T-cell (primary cell): ENCODE measurements around the gene LIMK1. TPM values are rescaled to one million over a fixed set of nuclear protein-coding genes. Genes with fewer than 3 reads are reported as not detected.

Source experiments
- ATAC-seq, 4 experiments: fragments of 200-7000 bp in 3 of 4; fragments of 150-1000 bp in 1 of 4; cut with Tn5 transposase; replicated peaks in 1 of 4; 1 replicate in 3 of 4; 2 replicates in 1 of 4; pipeline ENCODE4 v1.10.0; 2021; ENCODE audit warnings: moderate library complexity in 3 of 4, mild to moderate bottlenecking in 2 of 4, moderate number of reproducible peaks in 1 of 4
- CTCF ChIA-PET, 2 donors: fragments of 300-600 bp; sonication (Branson Sonifier 250); formaldehyde crosslinking; loops; one replicate each; lab custom pipeline; 2022; ENCODE audit warnings: antibody characterized with exemption in 2 of 2; lab: Charles Lee
- POLR2A ChIA-PET, 2 donors: fragments of 300-600 bp; sonication (Branson Sonifier 250); formaldehyde crosslinking; loops; one replicate each; lab custom pipeline; 2022; ENCODE audit warnings: antibody characterized with exemption in 2 of 2; lab: Charles Lee
- DNase-seq, 35 experiments: peaks; one replicate each; pipeline versions ENCODE4 v3.0.0 to v3.0.0-alpha.2; 2013 to 2023
- H3K27ac ChIP-seq: one replicate; pipeline ENCODE4 v1.5.1; 2013; ENCODE audit warnings: low read length
- H3K27me3 ChIP-seq, 2 experiments: replicated peaks in 1 of 2; 1 replicate in 1 of 2; 2 replicates in 1 of 2; pipeline versions ENCODE4 v1.6.1 to v1.7.0; 2013; ENCODE audit warnings: low read length in 1 of 2, mixed read lengths in 1 of 2; ENCODE audit not compliant: control insufficient read depth in 2 of 2, insufficient read depth in 2 of 2; ENCODE audit errors: extremely low read depth in 1 of 2
- H3K36me3 ChIP-seq, 2 donors: 1 replicate in 1 of 2; 2 replicates in 1 of 2; pipeline versions ENCODE4 v1.6.1 to v1.7.0; 2013; ENCODE audit warnings: low read length in 1 of 2; ENCODE audit not compliant: control insufficient read depth in 2 of 2, insufficient read depth in 1 of 2; ENCODE audit errors: extremely low read depth in 1 of 2
- H3K4me1 ChIP-seq, 2 experiments: 1 replicate in 1 of 2; 2 replicates in 1 of 2; pipeline versions ENCODE4 v1.6.1 to v1.7.0; 2013; ENCODE audit warnings: low read length in 2 of 2, mixed read lengths in 1 of 2; ENCODE audit not compliant: insufficient read depth in 2 of 2, control insufficient read depth in 1 of 2; ENCODE audit errors: extremely low read depth in 1 of 2
- H3K4me3 ChIP-seq, 2 donors: 1 replicate in 1 of 2; 2 replicates in 1 of 2; pipeline versions ENCODE4 v1.5.1 to v1.7.0; 2013; ENCODE audit warnings: mild to moderate bottlenecking in 2 of 2, low read length in 1 of 2, moderate library complexity in 1 of 2; ENCODE audit not compliant: control insufficient read depth in 1 of 2; ENCODE audit errors: extremely low read depth in 1 of 2
- H3K9me3 ChIP-seq: 2 replicates; pipeline ENCODE4 v1.7.0; 2013
- H3K27ac Mint-ChIP-seq, 2 donors: one replicate each; pipeline ENCODE4 v1.8.0; 2020 to 2021; ENCODE audit warnings: mild to moderate bottlenecking in 2 of 2, mixed read lengths in 2 of 2
- H3K27me3 Mint-ChIP-seq, 2 donors: one replicate each; pipeline ENCODE4 v1.8.0; 2021 to 2022; ENCODE audit warnings: mixed read lengths in 2 of 2
- H3K36me3 Mint-ChIP-seq: one replicate; pipeline ENCODE4 v1.8.0; 2021; ENCODE audit warnings: mixed read lengths
- H3K4me1 Mint-ChIP-seq, 3 donors: one replicate each; pipeline ENCODE4 v1.8.0; 2020 to 2022; ENCODE audit warnings: mixed read lengths in 3 of 3, mild to moderate bottlenecking in 1 of 3
- H3K4me3 Mint-ChIP-seq, 3 donors: one replicate each; pipeline ENCODE4 v1.8.0; 2020 to 2022; ENCODE audit warnings: mild to moderate bottlenecking in 3 of 3, mixed read lengths in 3 of 3, moderate library complexity in 3 of 3
- H3K9me3 Mint-ChIP-seq, 3 donors: one replicate each; pipeline ENCODE4 v1.8.0; 2020 to 2022; ENCODE audit warnings: mixed read lengths in 3 of 3
- WGBS: methylation state at CpG from one replicate; pipeline ENCODE4 v1.1.5; 2013; ENCODE audit warnings: missing lambda C conversion rate; ENCODE audit not compliant: insufficient coverage; 5-methylcytosine and 5-hydroxymethylcytosine counted together
- total RNA-seq, 35 experiments: library from RNA in 6 of 35; stranded (reverse) in 6 of 35; fragments of 120-200 nt in 1 of 35; gene quantifications; one replicate each; pipeline versions ENCODE4 v1.2.1 to v1.2.4 and lab custom pipeline; 2013 to 2026

Gene LIMK1
- total RNA-seq, 5 donors from 2014 or later (not counting 1 experiment from before 2014, with no cell fraction given) = 13.5 to 24.9 (median 18.4) TPM

DNA sequence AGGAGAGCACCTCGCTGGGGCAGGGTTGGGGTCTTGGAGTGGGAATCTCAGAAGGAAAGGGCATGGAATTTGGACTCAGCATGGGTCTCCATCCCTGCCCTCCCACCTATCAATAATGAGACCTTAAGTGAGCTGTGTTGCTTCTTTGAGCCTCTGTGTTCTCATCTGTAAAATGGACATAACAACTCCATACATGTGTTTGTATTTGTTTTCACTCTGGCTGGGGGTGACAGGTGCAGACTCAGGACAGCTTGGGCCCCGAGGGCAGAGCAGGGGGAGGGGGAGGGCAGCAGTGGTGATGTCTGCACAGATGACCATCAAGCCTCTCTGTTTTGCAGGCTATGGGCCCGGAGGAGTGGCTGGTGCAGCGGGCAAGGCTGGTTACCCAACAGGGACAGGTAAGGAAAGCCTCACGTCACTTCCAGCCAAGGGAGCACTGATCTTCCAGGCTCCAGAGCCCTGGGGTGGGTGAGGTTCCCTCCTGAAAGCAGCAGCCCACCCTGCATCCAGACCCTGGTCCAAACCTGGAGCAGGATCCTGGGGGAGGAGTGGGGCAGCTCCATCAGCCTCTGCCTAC is 35.7 kb upstream of the LIMK1 start:
- Histone ChIP-seq H3K27ac (no peak overlapping the region), H3K27me3 (peaks cover 0 to 19% of the 10 kb centered on the region in 2 experiments), H3K4me1 (no peaks in the 10 kb centered on the region), H3K4me3 (no peak overlapping the region), H3K9me3 (no peaks in the 10 kb centered on the region), H3K36me3 (no peaks in the 10 kb centered on the region)
- H3K9me3 Mint-ChIP-seq = no peaks in the 10 kb centered on the region
- 70% methylated on average over 4 of the region's 5 CpGs for WGBS
- H3K27ac Mint-ChIP-seq = no peak overlapping the region
- DNase-seq = no peak
- peaks cover 0 to 1% of the 10 kb centered on the region in 2 donors for H3K27me3 Mint-ChIP-seq
- no peak for ATAC-seq
- CTCF ChIA-PET = no interaction called here
- POLR2A ChIA-PET = no interaction called here
- H3K4me1 Mint-ChIP-seq = peaks cover 0 to 8% (median 0%) of the 10 kb centered on the region in 3 donors
- H3K4me3 Mint-ChIP-seq = no peak overlapping the region
- no peaks in the 10 kb centered on the region for H3K36me3 Mint-ChIP-seq

DNA sequence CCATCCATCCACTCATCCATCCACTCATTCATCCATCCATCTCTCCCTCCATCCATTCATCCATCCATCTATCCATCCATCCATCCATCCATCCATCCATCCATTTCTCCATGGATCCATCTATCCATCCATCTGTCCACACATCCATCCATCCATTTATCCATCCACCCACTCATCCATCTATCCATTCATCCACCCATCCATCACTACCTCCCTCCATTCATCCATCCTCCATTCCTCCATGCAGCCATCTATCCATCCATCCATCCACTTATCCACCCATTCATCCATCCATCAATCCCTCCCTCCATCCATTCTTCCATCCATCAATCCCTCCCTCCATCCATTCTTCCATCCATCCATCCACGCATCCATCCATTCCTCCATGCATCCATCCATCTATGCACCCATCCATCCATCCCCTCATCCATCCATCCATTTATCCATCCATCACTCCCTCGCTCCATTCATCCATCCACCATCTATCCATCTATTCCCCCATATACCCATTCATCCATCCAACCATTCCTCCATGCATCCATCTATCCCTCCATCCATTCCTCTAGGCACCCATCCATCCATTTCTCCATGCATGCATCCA is 34.5 kb upstream of the LIMK1 start:
- Histone ChIP-seq H3K27ac (no peak overlapping the region), H3K4me3 (no peak overlapping the region), H3K4me1 (no peaks in the 10 kb centered on the region), H3K36me3 (no peaks in the 10 kb centered on the region), H3K27me3 (peaks cover 0 to 9% of the 10 kb centered on the region in 2 experiments), H3K9me3 (no peaks in the 10 kb centered on the region)
- peaks cover 0 to 8% (median 0%) of the 10 kb centered on the region in 3 donors for H3K4me1 Mint-ChIP-seq
- no peaks in the 10 kb centered on the region for H3K36me3 Mint-ChIP-seq
- H3K27ac Mint-ChIP-seq = no peak overlapping the region
- peaks cover 0 to 1% of the 10 kb centered on the region in 2 donors for H3K27me3 Mint-ChIP-seq
- no peaks in the 10 kb centered on the region for H3K9me3 Mint-ChIP-seq
- DNase-seq (no peak), ATAC-seq (no peak)
- CTCF ChIA-PET = no interaction called here
- WGBS = 97% methylated on average over 2 of the region's 2 CpGs
- H3K4me3 Mint-ChIP-seq = no peak overlapping the region
- POLR2A ChIA-PET = no interaction called here

- POLR2A ChIA-PET = no interaction called here
- peaks cover 0 to 8% (median 0%) of the 10 kb centered on the region in 3 donors for H3K4me1 Mint-ChIP-seq
- H3K4me3 ChIP-seq = no peak overlapping the region
- no peaks in the 10 kb centered on the region for H3K36me3 ChIP-seq
- peaks cover 0 to 13% of the 10 kb centered on the region in 2 experiments for H3K27me3 ChIP-seq
- no peaks in the 10 kb centered on the region for H3K36me3 Mint-ChIP-seq
- H3K4me1 ChIP-seq = no peaks in the 10 kb centered on the region
- CTCF ChIA-PET = no interaction called here
- no peak overlapping the region for H3K27ac ChIP-seq
- H3K9me3 ChIP-seq = no peaks in the 10 kb centered on the region
- no peaks in the 10 kb centered on the region for H3K9me3 Mint-ChIP-seq
- no peak for DNase-seq
- WGBS = 78% methylated on average over 3 of the region's 3 CpGs
- H3K27me3 Mint-ChIP-seq = peaks cover 0 to 1% of the 10 kb centered on the region in 2 donors
- H3K27ac Mint-ChIP-seq = no peak overlapping the region
- no peak overlapping the region for H3K4me3 Mint-ChIP-seq
- no peak for ATAC-seq
Measured at GRCh38 chr7:74049997-74050798, 33.4 kb upstream of the LIMK1 start.

DNA sequence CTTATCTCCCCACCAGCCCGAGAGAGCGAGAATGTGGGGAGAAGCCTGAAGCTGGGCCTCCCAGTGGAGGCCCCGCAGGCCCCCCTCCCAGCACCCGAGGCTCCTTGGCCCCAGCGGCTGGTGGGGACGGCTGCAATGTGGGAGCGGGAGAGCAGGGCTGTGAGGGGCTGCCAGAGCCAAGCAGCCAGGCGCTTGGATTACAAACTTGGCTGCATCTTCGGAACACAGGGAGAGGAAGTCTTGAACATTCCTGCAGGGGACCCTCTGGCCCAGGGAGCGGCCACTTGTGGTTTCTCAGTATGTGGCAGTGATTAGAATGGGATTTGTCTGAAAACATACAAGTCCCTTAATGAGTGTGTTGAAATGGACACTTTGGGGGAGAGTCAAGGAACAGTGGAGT is 32.4 kb upstream of the LIMK1 start:
- Histone ChIP-seq H3K27me3 (peaks cover 0 to 14% of the 10 kb centered on the region in 2 experiments), H3K4me3 (no peak overlapping the region), H3K4me1 (no peaks in the 10 kb centered on the region), H3K27ac (no peak overlapping the region), H3K36me3 (no peaks in the 10 kb centered on the region), H3K9me3 (no peaks in the 10 kb centered on the region)
- WGBS = 91% methylated on average over 6 of the region's 10 CpGs
- Mint-ChIP-seq H3K27ac (no peak overlapping the region), H3K4me1 (peaks cover 0 to 8% (median 0%) of the 10 kb centered on the region in 3 donors), H3K27me3 (peaks cover 0 to 1% of the 10 kb centered on the region in 2 donors), H3K4me3 (no peak overlapping the region), H3K36me3 (no peaks in the 10 kb centered on the region), H3K9me3 (no peaks in the 10 kb centered on the region)
- no peak for ATAC-seq
- CTCF ChIA-PET = no interaction called here
- POLR2A ChIA-PET = no interaction called here
- no peak for DNase-seq

DNA sequence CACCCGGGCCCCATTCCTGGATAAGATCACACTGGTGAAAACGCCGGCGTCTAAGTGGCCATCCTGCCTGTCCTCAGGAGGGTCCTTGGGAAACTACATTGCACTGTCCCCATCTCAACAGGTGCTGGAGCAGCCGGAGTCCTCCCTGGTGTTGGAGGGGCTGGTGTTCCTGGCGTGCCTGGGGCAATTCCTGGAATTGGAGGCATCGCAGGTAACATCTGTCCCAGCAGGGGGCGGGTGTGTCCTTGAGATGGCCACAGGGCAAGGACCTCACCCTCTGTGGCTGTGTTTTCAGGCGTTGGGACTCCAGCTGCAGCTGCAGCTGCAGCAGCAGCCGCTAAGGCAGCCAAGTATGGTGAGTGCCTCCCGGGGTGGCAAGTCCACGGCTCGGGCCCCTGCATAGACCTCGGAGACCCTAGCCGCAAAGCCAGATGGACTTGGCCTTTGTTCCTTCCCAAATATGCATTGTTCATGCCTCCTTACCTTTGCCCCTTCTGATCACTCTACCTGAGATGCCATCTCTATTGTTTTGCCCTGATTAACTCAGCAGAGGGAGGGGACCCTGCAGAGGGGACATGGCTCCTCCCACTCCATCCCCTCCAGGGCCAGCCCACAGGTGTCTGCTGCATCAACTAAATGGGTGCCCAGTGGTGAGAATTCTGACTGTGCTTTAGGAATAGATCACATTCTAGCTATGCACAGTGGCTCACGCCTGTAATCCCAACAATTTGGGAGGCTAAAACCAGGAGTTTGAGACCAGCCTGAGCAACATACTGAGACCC is 31.8 kb upstream of the LIMK1 start:
- Mint-ChIP-seq H3K27me3 (peaks cover 0 to 1% of the 10 kb centered on the region in 2 donors), H3K36me3 (no peaks in the 10 kb centered on the region), H3K27ac (no peak overlapping the region), H3K4me3 (no peak overlapping the region), H3K4me1 (peaks cover 0 to 8% (median 0%) of the 10 kb centered on the region in 3 donors), H3K9me3 (no peaks in the 10 kb centered on the region)
- 78% methylated on average over 11 of the region's 16 CpGs for WGBS
- no peaks in the 10 kb centered on the region for H3K4me1 ChIP-seq
- no peak for DNase-seq
- H3K27ac ChIP-seq = no peak overlapping the region
- H3K36me3 ChIP-seq = no peaks in the 10 kb centered on the region
- peaks cover 0 to 18% of the 10 kb centered on the region in 2 experiments for H3K27me3 ChIP-seq
- no peaks in the 10 kb centered on the region for H3K9me3 ChIP-seq
- POLR2A ChIA-PET = no interaction called here
- no peak overlapping the region for H3K4me3 ChIP-seq
- CTCF ChIA-PET = interaction anchor here in 1 of 2 donors (0.5 kb wide), 1 partner anchor 125 kb away, joined by 3 read pairs; no protein-coding TSS in a partner anchor
- ATAC-seq = no peak

DNA sequence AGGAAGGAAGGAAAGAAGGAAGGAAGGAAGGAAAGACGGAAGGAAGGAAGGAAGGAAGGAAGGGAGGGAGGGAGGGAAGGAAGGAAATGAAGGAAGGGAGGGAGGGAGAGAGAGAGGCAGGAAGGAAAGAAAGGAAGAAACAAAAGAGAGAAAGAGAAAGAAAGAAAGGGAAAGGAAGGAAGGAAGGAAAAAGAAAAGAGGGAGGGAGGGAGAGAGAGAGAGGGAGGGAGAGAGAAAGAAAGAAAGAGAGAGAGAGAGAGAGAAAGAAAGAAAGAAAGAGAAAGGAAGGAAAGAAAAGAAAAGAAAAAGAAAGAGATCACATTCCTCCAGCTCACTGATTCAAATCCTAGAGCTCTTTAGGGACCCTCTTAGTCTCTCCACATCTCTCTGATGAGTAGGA is 31.0 kb upstream of the LIMK1 start:
- 55% methylated on average over 1 of the region's 1 CpG for WGBS
- Mint-ChIP-seq H3K4me3 (no peak overlapping the region), H3K27ac (peak overlapping the region in 1 of 2 donors; percentile 65), H3K36me3 (no peaks in the 10 kb centered on the region), H3K27me3 (no peaks in the 10 kb centered on the region), H3K4me1 (peaks cover 0 to 8% (median 0%) of the 10 kb centered on the region in 3 donors), H3K9me3 (no peaks in the 10 kb centered on the region)
- Histone ChIP-seq H3K36me3 (no peaks in the 10 kb centered on the region), H3K4me1 (no peaks in the 10 kb centered on the region), H3K27me3 (peaks cover 0 to 22% of the 10 kb centered on the region in 2 experiments), H3K9me3 (no peaks in the 10 kb centered on the region), H3K4me3 (no peak overlapping the region), H3K27ac (no peak overlapping the region)
- CTCF ChIA-PET = interaction anchor here in 1 of 2 donors (0.6 kb wide), 1 partner anchor 188 kb away, joined by 8 read pairs; no protein-coding TSS in a partner anchor
- DNase-seq (no peak), ATAC-seq (no peak)
- POLR2A ChIA-PET = no interaction called here
